B cell (primary cell): Measurements from ENCODE around the gene NT5C3A.
"Not testable (repeated sequence)": the region's sequence is repeated elsewhere in the genome, so short reads cannot be mapped to it uniquely, and the experiment has no call there.

Experiments
- EZH2 ChIP-seq: IDR thresholded peaks from 2 replicates; pipeline ENCODE4 v1.6.1; 2012; ENCODE audit warnings: borderline replicate concordance, low read depth, mild to moderate bottlenecking, moderate library complexity, low read length; ENCODE audit not compliant: insufficient read depth, poor library complexity, severe bottlenecking
- TF ChIP-seq, protein P1 (sequence below): fragments of 200-600 bp; IDR thresholded peaks from one replicate; pipeline ENCODE4 v1.8.0; 2022; ENCODE audit warnings: antibody characterized with exemption, mild to moderate bottlenecking

- TF ChIP-seq, protein P1, sequence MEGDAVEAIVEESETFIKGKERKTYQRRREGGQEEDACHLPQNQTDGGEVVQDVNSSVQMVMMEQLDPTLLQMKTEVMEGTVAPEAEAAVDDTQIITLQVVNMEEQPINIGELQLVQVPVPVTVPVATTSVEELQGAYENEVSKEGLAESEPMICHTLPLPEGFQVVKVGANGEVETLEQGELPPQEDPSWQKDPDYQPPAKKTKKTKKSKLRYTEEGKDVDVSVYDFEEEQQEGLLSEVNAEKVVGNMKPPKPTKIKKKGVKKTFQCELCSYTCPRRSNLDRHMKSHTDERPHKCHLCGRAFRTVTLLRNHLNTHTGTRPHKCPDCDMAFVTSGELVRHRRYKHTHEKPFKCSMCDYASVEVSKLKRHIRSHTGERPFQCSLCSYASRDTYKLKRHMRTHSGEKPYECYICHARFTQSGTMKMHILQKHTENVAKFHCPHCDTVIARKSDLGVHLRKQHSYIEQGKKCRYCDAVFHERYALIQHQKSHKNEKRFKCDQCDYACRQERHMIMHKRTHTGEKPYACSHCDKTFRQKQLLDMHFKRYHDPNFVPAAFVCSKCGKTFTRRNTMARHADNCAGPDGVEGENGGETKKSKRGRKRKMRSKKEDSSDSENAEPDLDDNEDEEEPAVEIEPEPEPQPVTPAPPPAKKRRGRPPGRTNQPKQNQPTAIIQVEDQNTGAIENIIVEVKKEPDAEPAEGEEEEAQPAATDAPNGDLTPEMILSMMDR, result not testable (repeated sequence)
- not testable (repeated sequence) for TF ChIP-seq EZH2
Observed at GRCh38 chr7:32971967-32972366, 90.6 kb downstream of the NT5C3A start.
